ENCODE measurements around the gene BRD1. TPM values are rescaled to one million over a fixed set of nuclear protein-coding genes. Genes with fewer than 3 reads are reported as not detected.

Gene BRD1
- total and polyA plus RNA-seq, 9 donors: 13.6 to 45.6 (median 35.8) TPM

- Histone ChIP-seq H3K27me3 (no peaks in the 10 kb centered on the region), H3K4me1 (ENCODE audit: insufficient read depth) (peaks cover 20% of the 10 kb centered on the region), H3K4me3 (no peak overlapping the region), H3K27ac (no peak overlapping the region), H3K36me3 (no peaks in the 10 kb centered on the region), H3K9me3 (no peaks in the 10 kb centered on the region)
- WGBS, 3 donors: 55 to 66% (median 64%) methylated on average over 19 of the region's 19 CpGs
- TF ChIP-seq EP300 (IDR thresholded peaks at IDR 0.05) (no peak), CTCF (IDR thresholded peaks at IDR 0.05) (no peak), POLR2A (IDR thresholded peaks at IDR 0.05) (no peak)
- intact Hi-C loops (cut with DNase I): no loop called here
- peak in 1 of 5 donors; percentile 16 for DNase-seq
Measured at GRCh38 chr22:49780698-49781288, 46.9 kb downstream of the BRD1 start.

GRCh38 chr22:49779853-49780697 lies 47.6 kb downstream of the BRD1 start:
- H3K27me3 ChIP-seq: no peaks in the 10 kb centered on the region
- intact Hi-C loops (cut with DNase I): loop anchor here in 1 of 4 donors (10.0 kb wide), 1 partner anchor 45 kb away; the partner anchor contains the start of gene BRD1
- 62 to 77% (median 65%) methylated on average over 27 to 34 of the region's 34 CpGs for WGBS, 3 donors
- H3K36me3 ChIP-seq: no peaks in the 10 kb centered on the region
- no peak for TF ChIP-seq POLR2A (IDR thresholded peaks at IDR 0.05)
- TF ChIP-seq CTCF (IDR thresholded peaks at IDR 0.05): no peak
- TF ChIP-seq EP300 (IDR thresholded peaks at IDR 0.05): no peak
- no peaks in the 10 kb centered on the region for H3K9me3 ChIP-seq
- H3K27ac ChIP-seq: no peak overlapping the region
- peaks cover 20% of the 10 kb centered on the region for H3K4me1 ChIP-seq (ENCODE audit: insufficient read depth)
- no peak overlapping the region for H3K4me3 ChIP-seq
- DNase-seq: peak in 1 of 5 donors; percentile 25

GRCh38 chr22:49779211-49779610 lies 48.5 kb downstream of the BRD1 start:
- Histone ChIP-seq H3K9me3 (no peaks in the 10 kb centered on the region), H3K36me3 (no peaks in the 10 kb centered on the region), H3K27me3 (no peaks in the 10 kb centered on the region), H3K4me1 (ENCODE audit: insufficient read depth) (peaks cover 20% of the 10 kb centered on the region), H3K27ac (no peak overlapping the region), H3K4me3 (no peak overlapping the region)
- no peak for DNase-seq
- 77 to 90% (median 78%) methylated on average over 13 of the region's 13 CpGs for WGBS, 3 donors
- TF ChIP-seq CTCF (IDR thresholded peaks at IDR 0.05) (no peak), EP300 (IDR thresholded peaks at IDR 0.05) (no peak), POLR2A (IDR thresholded peaks at IDR 0.05) (no peak)
- intact Hi-C loops (cut with DNase I): loop anchor here in 1 of 4 donors (10.0 kb wide), 1 partner anchor 46 kb away; the partner anchor contains the start of gene BRD1

- H3K36me3 ChIP-seq: no peaks in the 10 kb centered on the region
Measured at GRCh38 chr22:49777569-49778249, 50.0 kb downstream of the BRD1 start.

More at GRCh38 chr22:49777569-49778249, 50.0 kb downstream of the BRD1 start:
- intact Hi-C loops (cut with DNase I): loop anchor here in 1 of 4 donors (10.0 kb wide), 1 partner anchor 47 kb away; the partner anchor contains the start of gene BRD1
- peak in 1 of 5 donors; percentile 21 for DNase-seq
- H3K4me3 ChIP-seq: no peak overlapping the region
- H3K27ac ChIP-seq: no peak overlapping the region
- H3K4me1 ChIP-seq (ENCODE audit: insufficient read depth): peaks cover 19% of the 10 kb centered on the region
- H3K27me3 ChIP-seq: no peaks in the 10 kb centered on the region
- TF ChIP-seq CTCF (IDR thresholded peaks at IDR 0.05) (no peak), EP300 (IDR thresholded peaks at IDR 0.05) (no peak), POLR2A (IDR thresholded peaks at IDR 0.05) (no peak)
- no peaks in the 10 kb centered on the region for H3K9me3 ChIP-seq
- 87 to 90% (median 88%) methylated on average over 40 of the region's 40 CpGs for WGBS, 3 donors
